Measurements from ENCODE around the gene AK6.
"Not testable (repeated sequence)": the region's sequence is repeated elsewhere in the genome, so short reads cannot be mapped to it uniquely, and the experiment has no call there.

Gene AK6

GRCh38 chr5:69334793-69335268 lies 34.5 kb downstream of the AK6 start:
- peak in 1 of 2 experiments; percentile 18 for DNase-seq

- not testable (repeated sequence) for DNase-seq
These were observed 35.5 kb downstream of the AK6 start for GRCh38 chr5:69333668-69334315.

GRCh38 chr5:69331528-69332445 lies 37.5 kb downstream of the AK6 start:
- DNase-seq, result no peak

- no peak for DNase-seq
These were observed 39.3 kb downstream of the AK6 start for GRCh38 chr5:69329905-69330489.

GRCh38 chr5:69326365-69326764 lies 43.0 kb downstream of the AK6 start:
- DNase-seq, result no peak

GRCh38 chr5:69317391-69317790 lies 51.9 kb downstream of the AK6 start:
- no peak for DNase-seq

- no peak for DNase-seq
These were observed 53.3 kb downstream of the AK6 start for GRCh38 chr5:69315972-69316371.

- no peak for DNase-seq
These were observed 55.9 kb downstream of the AK6 start for GRCh38 chr5:69313428-69313827.

GRCh38 chr5:69312459-69313160 lies 56.7 kb downstream of the AK6 start:
- DNase-seq, result no peak

- no peak for DNase-seq
These were observed 59.9 kb downstream of the AK6 start for GRCh38 chr5:69309380-69309779.

GRCh38 chr5:69308046-69308553 lies 61.2 kb downstream of the AK6 start:
- no peak for DNase-seq

- DNase-seq, result no peak
These were observed 63.8 kb downstream of the AK6 start for GRCh38 chr5:69305512-69305911.
